Ammon's horn (tissue), 1 donor: Measurements from ENCODE around the gene VPS11.
"Not testable (repeated sequence)": the region's sequence is repeated elsewhere in the genome, so short reads cannot be mapped to it uniquely, and the experiment has no call there.

Experiments
- DNase-seq: peaks from one replicate; pipeline ENCODE4 v3.0.0-alpha.2; 2016; ENCODE audit warnings: low spot score

The VPS11 gene

GRCh38 chr11:119103161-119103664 is 35.6 kb downstream of the VPS11 start:
- not testable (repeated sequence) for DNase-seq

- DNase-seq = peak; percentile 57
Measured at GRCh38 chr11:119103793-119104192, 36.2 kb downstream of the VPS11 start.

GRCh38 chr11:119106564-119107537 is 39.2 kb downstream of the VPS11 start, which contains the start of gene C2CD2L:
TSS of gene C2CD2L (plus strand) at chr11:119107344. CDS start at chr11:119107742, 398 bp downstream.
- DNase-seq = peak; percentile 91

GRCh38 chr11:119107538-119108145 is 40.0 kb downstream of the VPS11 start:
- no peak for DNase-seq

- DNase-seq = peak; percentile 59
Measured at GRCh38 chr11:119108146-119108856, 40.7 kb downstream of the VPS11 start.

- DNase-seq = no peak
Measured at GRCh38 chr11:119108857-119109221, 41.2 kb downstream of the VPS11 start.

GRCh38 chr11:119109843-119110242 is 42.2 kb downstream of the VPS11 start:
- no peak for DNase-seq

- no peak for DNase-seq
Measured at GRCh38 chr11:119110439-119110838, 42.8 kb downstream of the VPS11 start.

- DNase-seq = no peak
Measured at GRCh38 chr11:119111361-119111925, 43.8 kb downstream of the VPS11 start.

- no peak for DNase-seq
Measured at GRCh38 chr11:119112314-119113020, 44.8 kb downstream of the VPS11 start.

- peak; percentile 59 for DNase-seq
Measured at GRCh38 chr11:119113716-119114115, 46.1 kb downstream of the VPS11 start.

GRCh38 chr11:119114351-119114750 is 46.7 kb downstream of the VPS11 start:
- DNase-seq = no peak

GRCh38 chr11:119115484-119116234 is 48.0 kb downstream of the VPS11 start:
- peak; percentile 70 for DNase-seq

- no peak for DNase-seq
Measured at GRCh38 chr11:119116235-119116594, 48.6 kb downstream of the VPS11 start.

GRCh38 chr11:119116601-119117000 is 49.0 kb downstream of the VPS11 start:
- DNase-seq = no peak

- no peak for DNase-seq
Measured at GRCh38 chr11:119117004-119117706, 49.5 kb downstream of the VPS11 start.

- no peak for DNase-seq
Measured at GRCh38 chr11:119118227-119118626, 50.6 kb downstream of the VPS11 start.

GRCh38 chr11:119118946-119119345 is 51.3 kb downstream of the VPS11 start:
- DNase-seq = no peak

- no peak for DNase-seq
Measured at GRCh38 chr11:119120639-119121007, 53.0 kb downstream of the VPS11 start.
